ENCODE data around the gene GMPR2.
A peak's percentile ranks its signal among the peaks of the same experiment; 100 is the strongest.

The GMPR2 gene

DNA sequence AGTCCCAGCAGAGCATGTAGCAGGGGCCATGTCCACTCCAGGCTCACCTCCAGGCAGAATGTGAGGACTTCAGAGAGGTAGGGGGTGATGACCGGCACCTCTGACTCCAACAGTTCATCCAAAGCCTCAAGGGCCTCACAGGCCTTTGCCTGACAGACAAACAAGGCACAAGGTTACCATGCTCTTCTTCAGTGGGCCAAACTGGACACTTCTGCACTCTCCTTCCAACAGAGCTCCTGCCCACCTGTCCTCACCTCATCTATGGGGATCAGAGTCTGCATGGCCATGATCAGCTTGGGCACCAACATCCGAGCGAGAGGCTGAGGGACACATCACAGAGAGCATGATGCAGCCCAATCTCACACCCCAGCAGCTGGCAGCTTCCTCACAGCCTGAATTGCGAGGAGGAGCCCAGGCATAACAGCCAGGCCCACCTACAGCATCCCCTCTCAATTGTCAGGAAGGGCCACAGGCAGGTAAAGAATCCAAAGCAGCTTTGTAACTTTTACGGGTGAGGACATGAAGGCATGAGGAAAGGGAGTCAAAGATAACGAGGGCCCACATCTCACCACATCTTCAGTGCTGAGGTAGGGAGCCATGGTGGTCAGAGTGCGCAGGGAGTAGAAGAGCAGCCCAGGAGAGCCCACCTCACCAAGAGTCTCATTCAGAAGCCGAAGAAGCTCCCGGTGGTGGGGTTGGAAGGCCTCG is 45.7 kb upstream of the GMPR2 start:
- DNase-seq, result no peak
- no peak overlapping the region for H2BK5ac ChIP-seq (ENCODE audit: low read length)
- H3K27ac ChIP-seq (ENCODE audit: low read depth, low read length), result no peak overlapping the region
- H3K56ac ChIP-seq (ENCODE audit: low read length), result no peak overlapping the region
- peaks cover 6% of the 10 kb centered on the region for H3K4me1 ChIP-seq (ENCODE audit: control insufficient read depth, low read depth, low read length)
- no peak overlapping the region for H2AK5ac ChIP-seq (ENCODE audit: low read length)
- H3K36me3 ChIP-seq (ENCODE audit: control insufficient read depth, insufficient read depth, low read length), result peaks cover 13% of the 10 kb centered on the region
- no peak overlapping the region for H3K23ac ChIP-seq (ENCODE audit: low read length)
- H4K8ac ChIP-seq (ENCODE audit: low read depth, low read length), result no peak overlapping the region
- no peak overlapping the region for H3K18ac ChIP-seq (ENCODE audit: low read length)
- H2BK120ac ChIP-seq (ENCODE audit: low read depth, low read length), result no peak overlapping the region
- H3K27me3 ChIP-seq (ENCODE audit: insufficient read depth, low read length, poor library complexity), result no peaks in the 10 kb centered on the region
- H3K4me2 ChIP-seq (ENCODE audit: low read length), result no peak overlapping the region
- no peak overlapping the region for H3K9ac ChIP-seq (ENCODE audit: low read length)
- H3K79me2 ChIP-seq (ENCODE audit: control insufficient read depth, insufficient read depth, low read length), result peaks cover 11% of the 10 kb centered on the region
- H2BK15ac ChIP-seq (replicated peaks; ENCODE audit: low read depth), result no peak overlapping the region
- H3K4me3 ChIP-seq (ENCODE audit: low read length), result no peak overlapping the region
- H4K5ac ChIP-seq (ENCODE audit: low read length), result no peak overlapping the region
- WGBS (ENCODE audit: extremely low coverage, insufficient coverage, low lambda C conversion rate), result no CpG with 5 or more reads among the region's 10 CpGs
- peaks cover 12% of the 10 kb centered on the region for H3K79me1 ChIP-seq (ENCODE audit: low read length)
- no peak overlapping the region for H3K4ac ChIP-seq (ENCODE audit: low read depth, low read length)

DNA sequence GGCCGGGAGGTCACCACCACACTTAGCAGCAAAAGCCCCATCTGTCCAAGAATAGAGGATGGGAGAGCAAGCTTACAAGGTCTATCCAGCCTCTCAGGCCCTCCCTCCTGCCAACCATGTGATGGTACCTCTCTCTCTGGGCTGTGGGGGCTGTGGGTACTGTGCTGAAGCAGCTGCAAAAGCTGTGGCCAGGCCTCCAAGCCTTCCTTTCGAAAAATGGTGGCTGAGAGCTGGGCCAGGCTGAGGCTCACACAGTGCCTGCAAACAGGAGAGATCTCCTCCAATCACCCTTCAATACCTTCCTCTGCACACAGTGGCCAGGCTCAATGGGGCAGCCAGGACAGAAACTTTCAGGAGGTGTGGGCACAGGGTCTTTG is 45.2 kb upstream of the GMPR2 start:
- peaks cover 16% of the 10 kb centered on the region for H3K36me3 ChIP-seq (ENCODE audit: control insufficient read depth, insufficient read depth, low read length)
- H3K27me3 ChIP-seq (ENCODE audit: insufficient read depth, low read length, poor library complexity), result no peaks in the 10 kb centered on the region
- H3K4ac ChIP-seq (ENCODE audit: low read depth, low read length), result no peak overlapping the region
- H2AK5ac ChIP-seq (ENCODE audit: low read length), result no peak overlapping the region
- H3K4me1 ChIP-seq (ENCODE audit: control insufficient read depth, low read depth, low read length), result peaks cover 6% of the 10 kb centered on the region
- H3K4me3 ChIP-seq (ENCODE audit: low read length), result no peak overlapping the region
- peaks cover 11% of the 10 kb centered on the region for H3K79me2 ChIP-seq (ENCODE audit: control insufficient read depth, insufficient read depth, low read length)
- no peak overlapping the region for H4K5ac ChIP-seq (ENCODE audit: low read length)
- no peak overlapping the region for H3K27ac ChIP-seq (ENCODE audit: low read depth, low read length)
- H2BK120ac ChIP-seq (ENCODE audit: low read depth, low read length), result no peak overlapping the region
- H3K4me2 ChIP-seq (ENCODE audit: low read length), result peak overlapping the region; percentile 74
- no peak overlapping the region for H2BK15ac ChIP-seq (replicated peaks; ENCODE audit: low read depth)
- WGBS (ENCODE audit: extremely low coverage, insufficient coverage, low lambda C conversion rate), result no CpG with 5 or more reads among the region's 2 CpGs
- no peak overlapping the region for H3K23ac ChIP-seq (ENCODE audit: low read length)
- DNase-seq, result no peak
- H3K79me1 ChIP-seq (ENCODE audit: low read length), result peaks cover 12% of the 10 kb centered on the region
- H2BK5ac ChIP-seq (ENCODE audit: low read length), result no peak overlapping the region
- peak overlapping the region; percentile 95 for H3K9ac ChIP-seq (ENCODE audit: low read length)
- no peak overlapping the region for H4K8ac ChIP-seq (ENCODE audit: low read depth, low read length)
- H3K56ac ChIP-seq (ENCODE audit: low read length), result no peak overlapping the region
- H3K18ac ChIP-seq (ENCODE audit: low read length), result no peak overlapping the region

DNA sequence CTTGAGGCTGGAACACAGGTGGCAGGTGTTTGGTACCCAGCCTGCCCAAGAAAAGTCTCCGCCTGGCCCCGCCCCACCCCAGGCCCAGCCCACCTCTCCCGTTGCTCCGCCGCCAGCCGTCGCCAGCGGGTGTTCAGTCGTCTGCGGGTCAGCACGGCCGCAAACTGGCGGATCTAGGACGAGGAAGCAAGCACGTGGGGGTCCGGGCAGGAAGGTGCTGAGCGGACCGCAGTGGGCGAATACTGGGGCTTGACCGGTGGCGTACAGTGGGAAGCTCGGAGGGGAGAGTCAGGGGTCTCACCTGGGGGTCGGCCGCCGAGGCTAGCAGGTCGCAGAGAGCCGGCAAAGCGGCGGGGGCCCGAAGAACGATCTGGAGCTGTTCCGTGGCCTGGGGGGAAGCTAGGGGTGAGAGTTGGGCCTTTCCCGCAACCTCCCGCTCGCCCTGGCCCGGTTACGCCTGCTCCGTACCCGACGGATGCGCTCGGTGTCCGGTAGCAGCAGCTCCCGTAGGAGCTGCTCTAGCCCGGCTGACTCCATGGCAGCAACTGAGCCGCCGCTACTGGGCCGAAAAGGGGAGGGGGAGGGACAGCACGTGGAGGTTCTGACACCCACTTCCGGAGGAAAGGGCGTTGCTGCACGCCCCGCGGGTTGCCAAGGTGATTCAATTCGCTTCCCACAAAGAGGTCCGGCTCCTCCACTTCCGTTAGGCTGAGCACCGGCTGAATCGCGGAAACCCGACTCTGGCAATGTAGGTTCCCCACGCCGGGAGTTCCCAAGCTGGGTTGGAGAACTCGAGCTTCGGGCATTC is 44.3 kb upstream of the GMPR2 start, which contains the start of gene IPO4:
Gene IPO4, minus strand, starts transcription at position 566 of the 808 bp plus-strand sequence. Its CDS starts 29 bp downstream, at position 537.
- whole genome bisulfite sequencing (ENCODE audit: extremely low coverage, insufficient coverage, low lambda C conversion rate), result no CpG with 5 or more reads among the region's 65 CpGs
- H3K79me1 ChIP-seq (ENCODE audit: low read length), result peaks cover 12% of the 10 kb centered on the region
- no peak within 1 kb of the TSS for H2BK120ac ChIP-seq (ENCODE audit: low read depth, low read length)
- H3K27me3 ChIP-seq (ENCODE audit: insufficient read depth, low read length, poor library complexity), result no peaks in the 10 kb centered on the region
- peak within 1 kb of the TSS; percentile 88 for H4K5ac ChIP-seq (ENCODE audit: low read length)
- no peak within 1 kb of the TSS for H3K4ac ChIP-seq (ENCODE audit: low read depth, low read length)
- H3K4me3 ChIP-seq (ENCODE audit: low read length), result peak within 1 kb of the TSS; percentile 89
- no peak within 1 kb of the TSS for H2AK5ac ChIP-seq (ENCODE audit: low read length)
- H3K27ac ChIP-seq (ENCODE audit: low read depth, low read length), result peak within 1 kb of the TSS; percentile 75
- no peak within 1 kb of the TSS for H2BK5ac ChIP-seq (ENCODE audit: low read length)
- DNase-seq, result peak; percentile 99
- H3K9ac ChIP-seq (ENCODE audit: low read length), result peak within 1 kb of the TSS; percentile 95
- H3K36me3 ChIP-seq (ENCODE audit: control insufficient read depth, insufficient read depth, low read length), result peaks cover 13% of the 10 kb centered on the region
- H3K79me2 ChIP-seq (ENCODE audit: control insufficient read depth, insufficient read depth, low read length), result peaks cover 11% of the 10 kb centered on the region
- peak within 1 kb of the TSS; percentile 72 for H3K23ac ChIP-seq (ENCODE audit: low read length)
- no peak within 1 kb of the TSS for H2BK15ac ChIP-seq (replicated peaks; ENCODE audit: low read depth)
- peak within 1 kb of the TSS; percentile 44 for H3K18ac ChIP-seq (ENCODE audit: low read length)
- H3K4me1 ChIP-seq (ENCODE audit: control insufficient read depth, low read depth, low read length), result peaks cover 6% of the 10 kb centered on the region
- peak within 1 kb of the TSS; percentile 99 for H3K56ac ChIP-seq (ENCODE audit: low read length)
- peak within 1 kb of the TSS; percentile 74 for H3K4me2 ChIP-seq (ENCODE audit: low read length)
- peak within 1 kb of the TSS; percentile 78 for H4K8ac ChIP-seq (ENCODE audit: low read depth, low read length)

DNA sequence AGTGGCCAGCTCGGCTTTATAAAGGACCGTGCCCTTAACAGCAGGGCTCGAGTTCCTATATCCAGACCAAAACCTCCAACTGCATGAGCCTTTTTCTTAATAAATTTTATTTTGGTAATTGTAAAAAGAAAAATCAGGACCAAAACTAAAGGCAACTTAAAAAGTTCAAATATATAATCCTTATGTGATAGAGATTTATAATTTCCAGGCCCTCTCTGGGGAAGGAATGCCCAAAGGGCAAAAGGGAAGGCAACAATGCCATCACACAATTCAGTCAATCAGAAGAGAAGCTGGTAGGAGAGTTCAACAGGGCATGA is 43.7 kb upstream of the GMPR2 start:
- Histone ChIP-seq H2BK120ac (ENCODE audit: low read depth, low read length) (no peak overlapping the region), H3K27ac (ENCODE audit: low read depth, low read length) (no peak overlapping the region), H2AK5ac (ENCODE audit: low read length) (no peak overlapping the region), H3K4ac (ENCODE audit: low read depth, low read length) (no peak overlapping the region), H3K4me3 (ENCODE audit: low read length) (no peak overlapping the region), H3K56ac (ENCODE audit: low read length) (peak overlapping the region; percentile 37), H2BK5ac (ENCODE audit: low read length) (no peak overlapping the region), H4K5ac (ENCODE audit: low read length) (peak overlapping the region; percentile 88), H3K27me3 (ENCODE audit: insufficient read depth, low read length, poor library complexity) (no peaks in the 10 kb centered on the region), H3K79me1 (ENCODE audit: low read length) (peaks cover 12% of the 10 kb centered on the region), H3K23ac (ENCODE audit: low read length) (no peak overlapping the region), H3K4me1 (ENCODE audit: control insufficient read depth, low read depth, low read length) (peaks cover 6% of the 10 kb centered on the region), H4K8ac (ENCODE audit: low read depth, low read length) (peak overlapping the region; percentile 78), H3K79me2 (ENCODE audit: control insufficient read depth, insufficient read depth, low read length) (peaks cover 11% of the 10 kb centered on the region), H3K18ac (ENCODE audit: low read length) (no peak overlapping the region), H3K36me3 (ENCODE audit: control insufficient read depth, insufficient read depth, low read length) (peaks cover 13% of the 10 kb centered on the region), H3K4me2 (ENCODE audit: low read length) (no peak overlapping the region), H3K9ac (ENCODE audit: low read length) (peak overlapping the region; percentile 56), H2BK15ac (replicated peaks; ENCODE audit: low read depth) (no peak overlapping the region)
- no CpG with 5 or more reads among the region's 3 CpGs for WGBS (ENCODE audit: extremely low coverage, insufficient coverage, low lambda C conversion rate)
- DNase-seq, result no peak

DNA sequence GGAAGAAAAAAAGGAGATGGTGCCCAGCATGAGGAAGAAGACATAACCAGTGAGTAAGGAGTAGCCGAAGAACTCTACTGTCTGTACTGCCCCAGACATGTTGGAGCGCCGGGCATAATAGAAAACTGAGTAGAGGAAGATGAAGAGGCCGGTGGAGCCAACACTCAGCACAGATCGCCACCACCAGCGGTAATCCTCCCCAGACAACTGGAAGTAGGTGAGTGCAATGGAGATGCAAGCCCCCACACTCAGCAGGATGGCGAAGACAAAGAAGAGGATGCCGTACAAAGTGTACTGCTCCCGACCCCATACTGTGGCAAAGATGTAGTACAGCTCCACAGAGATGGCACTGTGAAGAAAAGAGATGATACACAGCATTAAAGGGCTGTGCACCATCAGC is 43.3 kb upstream of the GMPR2 start:
- peaks cover 13% of the 10 kb centered on the region for H3K36me3 ChIP-seq (ENCODE audit: control insufficient read depth, insufficient read depth, low read length)

More for the DNA sequence above, 43.3 kb upstream of the GMPR2 start:
- no peak for DNase-seq
- Histone ChIP-seq H3K4me2 (ENCODE audit: low read length) (no peak overlapping the region), H3K9ac (ENCODE audit: low read length) (peak overlapping the region; percentile 56), H3K23ac (ENCODE audit: low read length) (no peak overlapping the region), H3K4me1 (ENCODE audit: control insufficient read depth, low read depth, low read length) (peaks cover 6% of the 10 kb centered on the region), H4K5ac (ENCODE audit: low read length) (peak overlapping the region; percentile 88), H4K8ac (ENCODE audit: low read depth, low read length) (no peak overlapping the region), H2BK15ac (replicated peaks; ENCODE audit: low read depth) (no peak overlapping the region), H2BK120ac (ENCODE audit: low read depth, low read length) (no peak overlapping the region), H2AK5ac (ENCODE audit: low read length) (no peak overlapping the region), H3K79me1 (ENCODE audit: low read length) (peaks cover 12% of the 10 kb centered on the region), H3K4me3 (ENCODE audit: low read length) (no peak overlapping the region), H3K56ac (ENCODE audit: low read length) (peak overlapping the region; percentile 37), H3K27ac (ENCODE audit: low read depth, low read length) (no peak overlapping the region), H3K79me2 (ENCODE audit: control insufficient read depth, insufficient read depth, low read length) (peaks cover 11% of the 10 kb centered on the region), H3K18ac (ENCODE audit: low read length) (no peak overlapping the region), H3K4ac (ENCODE audit: low read depth, low read length) (no peak overlapping the region), H3K27me3 (ENCODE audit: insufficient read depth, low read length, poor library complexity) (no peaks in the 10 kb centered on the region), H2BK5ac (ENCODE audit: low read length) (no peak overlapping the region)
- no CpG with 5 or more reads among the region's 9 CpGs for WGBS (ENCODE audit: extremely low coverage, insufficient coverage, low lambda C conversion rate)
